Activated naive CD8-positive, alpha-beta T cell treated with anti-CD3 and anti-CD28 coated beads for 36 hours (primary cell): ENCODE data around the gene DHTKD1. TPM values are rescaled to one million over a fixed set of nuclear protein-coding genes. Genes with fewer than 3 reads are reported as not detected.

Experiments used
- DNase-seq: peaks from one replicate; pipeline ENCODE4 v3.0.0; 2021
- H3K27ac Mint-ChIP-seq: one replicate; pipeline ENCODE4 v1.8.0; 2022; ENCODE audit warnings: mild to moderate bottlenecking, moderate library complexity, mixed read lengths
- H3K27me3 Mint-ChIP-seq: one replicate; pipeline ENCODE4 v1.8.0; 2022; ENCODE audit warnings: mild to moderate bottlenecking, mixed read lengths
- H3K36me3 Mint-ChIP-seq: one replicate; pipeline ENCODE4 v1.8.0; 2021; ENCODE audit warnings: mild to moderate bottlenecking, mixed read lengths
- H3K4me1 Mint-ChIP-seq: one replicate; pipeline ENCODE4 v1.8.0; 2021; ENCODE audit warnings: mixed read lengths
- H3K4me3 Mint-ChIP-seq: one replicate; pipeline ENCODE4 v1.8.0; 2022; ENCODE audit warnings: mild to moderate bottlenecking, moderate library complexity, mixed read lengths
- H3K9me3 Mint-ChIP-seq: one replicate; pipeline ENCODE4 v1.8.0; 2022; ENCODE audit warnings: mixed read lengths
- total RNA-seq, 2 experiments: library from RNA; stranded (reverse); gene quantifications; one replicate each; pipeline ENCODE4 v1.2.3, GENCODE V29; 2021

DHTKD1 gene, protein sequence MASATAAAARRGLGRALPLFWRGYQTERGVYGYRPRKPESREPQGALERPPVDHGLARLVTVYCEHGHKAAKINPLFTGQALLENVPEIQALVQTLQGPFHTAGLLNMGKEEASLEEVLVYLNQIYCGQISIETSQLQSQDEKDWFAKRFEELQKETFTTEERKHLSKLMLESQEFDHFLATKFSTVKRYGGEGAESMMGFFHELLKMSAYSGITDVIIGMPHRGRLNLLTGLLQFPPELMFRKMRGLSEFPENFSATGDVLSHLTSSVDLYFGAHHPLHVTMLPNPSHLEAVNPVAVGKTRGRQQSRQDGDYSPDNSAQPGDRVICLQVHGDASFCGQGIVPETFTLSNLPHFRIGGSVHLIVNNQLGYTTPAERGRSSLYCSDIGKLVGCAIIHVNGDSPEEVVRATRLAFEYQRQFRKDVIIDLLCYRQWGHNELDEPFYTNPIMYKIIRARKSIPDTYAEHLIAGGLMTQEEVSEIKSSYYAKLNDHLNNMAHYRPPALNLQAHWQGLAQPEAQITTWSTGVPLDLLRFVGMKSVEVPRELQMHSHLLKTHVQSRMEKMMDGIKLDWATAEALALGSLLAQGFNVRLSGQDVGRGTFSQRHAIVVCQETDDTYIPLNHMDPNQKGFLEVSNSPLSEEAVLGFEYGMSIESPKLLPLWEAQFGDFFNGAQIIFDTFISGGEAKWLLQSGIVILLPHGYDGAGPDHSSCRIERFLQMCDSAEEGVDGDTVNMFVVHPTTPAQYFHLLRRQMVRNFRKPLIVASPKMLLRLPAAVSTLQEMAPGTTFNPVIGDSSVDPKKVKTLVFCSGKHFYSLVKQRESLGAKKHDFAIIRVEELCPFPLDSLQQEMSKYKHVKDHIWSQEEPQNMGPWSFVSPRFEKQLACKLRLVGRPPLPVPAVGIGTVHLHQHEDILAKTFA
- total RNA-seq, result 10 to 100 TPM; 10.4 TPM

DNA sequence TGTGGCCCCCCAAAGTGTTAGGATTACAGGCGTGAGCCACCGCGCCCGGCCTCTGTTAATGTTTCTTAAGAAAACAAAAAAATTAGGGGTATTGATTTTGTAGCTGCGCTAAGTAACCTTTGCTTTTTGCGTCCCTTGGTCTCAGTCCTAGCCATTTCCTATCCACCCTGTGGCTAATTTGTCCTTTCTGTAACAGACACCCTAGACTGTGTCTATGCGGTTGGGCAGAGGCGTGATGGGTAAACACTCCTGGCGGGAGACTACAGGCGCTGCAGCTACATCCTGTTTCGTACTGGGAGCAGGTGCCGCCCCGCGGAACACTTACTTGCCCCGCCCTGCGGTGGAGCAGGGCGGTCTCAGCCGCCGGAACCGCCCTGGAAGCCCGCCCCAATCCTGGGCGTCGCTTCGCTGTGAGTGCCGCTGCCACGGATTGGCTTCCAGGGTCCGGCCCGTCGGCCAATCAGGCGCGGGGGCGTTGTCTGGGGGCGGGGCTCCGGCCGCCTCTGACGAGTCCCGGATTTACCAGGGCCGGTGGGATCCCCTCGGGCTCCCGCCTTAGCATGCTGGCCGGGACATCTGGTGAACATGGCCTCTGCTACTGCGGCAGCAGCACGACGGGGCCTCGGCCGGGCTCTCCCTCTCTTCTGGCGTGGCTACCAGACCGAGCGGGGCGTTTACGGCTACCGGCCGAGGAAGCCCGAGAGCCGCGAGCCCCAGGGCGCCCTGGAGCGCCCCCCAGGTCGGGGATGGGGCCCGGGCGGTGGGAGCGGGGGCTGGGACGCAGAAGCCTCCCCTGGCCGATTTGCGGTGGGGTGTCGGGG is at the start of gene DHTKD1:
Gene DHTKD1, plus strand, starts transcription at position 506 of the 821 bp plus-strand sequence. Its CDS starts 80 bp downstream, at position 586.
- Mint-ChIP-seq H3K9me3 (no peaks in the 10 kb centered on the region), H3K4me3 (peak within 1 kb of the TSS; percentile 83), H3K36me3 (no peaks in the 10 kb centered on the region), H3K27ac (peak within 1 kb of the TSS; percentile 83), H3K27me3 (no peaks in the 10 kb centered on the region), H3K4me1 (peaks cover 7% of the 10 kb centered on the region)
- DNase-seq, result peak; percentile 100

DNA sequence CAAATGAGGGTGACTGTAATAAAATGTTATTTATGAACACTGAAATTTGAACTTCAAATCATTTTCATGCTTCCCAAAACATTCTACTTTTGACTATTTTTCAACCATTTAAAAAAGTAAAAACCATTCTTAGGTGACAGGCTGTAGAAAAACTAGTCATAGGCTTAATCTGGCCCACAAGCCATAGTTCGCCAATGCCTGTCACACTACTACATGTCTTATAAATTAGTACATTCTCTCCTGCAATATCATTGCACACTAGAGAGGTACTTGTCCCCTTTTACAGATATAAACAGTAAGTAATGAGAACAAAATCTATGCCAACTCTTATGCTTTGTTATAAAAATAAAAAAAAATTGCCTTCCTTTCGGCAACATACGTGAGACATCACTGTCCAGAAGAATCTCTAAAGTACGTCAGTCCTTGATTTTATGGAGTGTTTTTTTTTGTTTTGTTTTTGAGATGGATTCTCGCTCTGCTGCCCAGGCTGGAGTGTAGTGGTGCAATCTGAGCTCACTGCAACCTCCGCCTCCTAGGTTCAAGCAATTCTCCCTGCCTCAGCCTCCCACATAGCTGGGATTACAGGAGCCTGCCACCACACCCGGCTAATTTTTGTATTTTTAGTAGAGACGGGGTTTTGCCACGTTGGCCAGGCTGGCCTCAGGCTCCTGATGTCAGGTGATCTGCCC is 49.3 kb upstream of the DHTKD1 start:
- no peak overlapping the region for H3K4me3 Mint-ChIP-seq
- H3K9me3 Mint-ChIP-seq, result no peaks in the 10 kb centered on the region
- no peak overlapping the region for H3K27ac Mint-ChIP-seq
- no peaks in the 10 kb centered on the region for H3K27me3 Mint-ChIP-seq
- peaks cover 22% of the 10 kb centered on the region for H3K4me1 Mint-ChIP-seq
- no peak for DNase-seq
- H3K36me3 Mint-ChIP-seq, result peaks cover 6% of the 10 kb centered on the region

DNA sequence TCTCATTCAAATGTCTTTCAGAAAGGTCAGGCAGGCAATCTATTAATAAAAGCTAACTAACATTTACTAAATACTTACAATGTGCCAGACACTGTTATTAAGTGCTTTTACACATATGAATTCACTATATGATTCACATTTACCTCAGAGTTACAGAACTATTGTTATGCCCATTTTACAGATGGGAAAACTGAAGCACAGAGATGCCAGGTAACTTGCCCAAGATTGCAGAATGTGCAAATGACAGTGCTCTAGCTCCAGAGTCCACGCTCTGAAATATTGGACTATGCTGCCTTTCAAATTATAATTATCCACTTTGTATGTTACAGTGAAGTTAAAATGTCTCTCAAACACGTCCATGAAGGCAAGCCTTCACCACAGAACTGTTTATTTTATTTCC is 48.2 kb upstream of the DHTKD1 start:
- Mint-ChIP-seq H3K4me1 (peaks cover 22% of the 10 kb centered on the region), H3K27ac (no peak overlapping the region), H3K27me3 (no peaks in the 10 kb centered on the region), H3K4me3 (no peak overlapping the region), H3K36me3 (peaks cover 6% of the 10 kb centered on the region), H3K9me3 (no peaks in the 10 kb centered on the region)
- no peak for DNase-seq

DNA sequence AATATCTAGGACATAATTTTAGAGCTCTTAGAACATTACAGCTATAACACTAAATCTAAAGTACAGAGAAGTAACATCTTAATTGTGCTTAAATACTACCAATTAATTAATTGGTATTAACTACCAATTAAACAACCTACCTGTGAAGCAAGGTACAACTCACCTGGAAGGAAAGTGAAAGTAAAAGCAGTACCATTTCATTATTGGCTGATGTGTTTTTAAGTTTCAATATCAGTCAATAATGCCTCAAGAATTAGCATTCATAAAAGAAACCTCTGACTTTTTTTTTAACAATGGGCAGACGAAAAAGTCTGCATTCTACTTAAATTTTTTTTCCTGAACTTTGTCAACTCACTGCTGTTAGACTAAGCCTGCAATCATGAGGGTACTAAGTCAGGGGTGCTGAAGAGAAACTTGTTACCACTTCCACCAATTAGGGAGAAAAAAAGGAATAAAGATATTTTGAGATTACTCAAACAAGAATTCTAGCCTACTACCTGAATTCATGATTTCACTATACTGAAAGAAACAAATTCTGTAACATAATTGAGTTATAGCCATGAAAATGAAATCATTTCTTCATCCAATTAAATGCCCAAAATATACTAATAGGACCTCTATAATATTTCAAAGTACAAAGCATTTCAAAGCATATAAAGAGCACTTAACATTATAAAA is 46.0 kb upstream of the DHTKD1 start:
- Mint-ChIP-seq H3K4me3 (no peak overlapping the region), H3K36me3 (peaks cover 14% of the 10 kb centered on the region), H3K27ac (peak overlapping the region; percentile 63), H3K4me1 (peaks cover 26% of the 10 kb centered on the region), H3K9me3 (no peaks in the 10 kb centered on the region), H3K27me3 (no peaks in the 10 kb centered on the region)
- DNase-seq, result no peak

DNA sequence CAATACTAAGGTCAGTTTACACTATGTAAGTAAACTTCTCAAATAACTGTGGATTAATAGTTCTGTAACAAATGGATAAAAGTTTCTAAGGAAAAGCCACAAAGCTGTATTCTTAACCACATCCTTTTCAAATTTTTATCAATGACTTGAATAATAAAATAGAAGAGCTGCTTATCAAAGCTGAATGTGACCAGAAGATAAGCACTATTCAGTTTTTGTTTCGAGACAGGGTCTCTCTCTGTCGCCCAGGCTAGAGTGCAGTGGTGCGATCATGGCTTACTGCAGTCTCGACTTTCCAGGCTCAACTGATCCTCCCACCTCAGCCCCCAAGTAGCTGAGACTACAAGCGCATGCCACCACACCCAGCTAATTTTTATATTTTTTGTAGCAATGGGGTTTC is 43.2 kb upstream of the DHTKD1 start:
- Mint-ChIP-seq H3K36me3 (peaks cover 25% of the 10 kb centered on the region), H3K27me3 (no peaks in the 10 kb centered on the region), H3K27ac (no peak overlapping the region), H3K4me3 (no peak overlapping the region), H3K9me3 (no peaks in the 10 kb centered on the region), H3K4me1 (peaks cover 25% of the 10 kb centered on the region)
- DNase-seq, result no peak

DNA sequence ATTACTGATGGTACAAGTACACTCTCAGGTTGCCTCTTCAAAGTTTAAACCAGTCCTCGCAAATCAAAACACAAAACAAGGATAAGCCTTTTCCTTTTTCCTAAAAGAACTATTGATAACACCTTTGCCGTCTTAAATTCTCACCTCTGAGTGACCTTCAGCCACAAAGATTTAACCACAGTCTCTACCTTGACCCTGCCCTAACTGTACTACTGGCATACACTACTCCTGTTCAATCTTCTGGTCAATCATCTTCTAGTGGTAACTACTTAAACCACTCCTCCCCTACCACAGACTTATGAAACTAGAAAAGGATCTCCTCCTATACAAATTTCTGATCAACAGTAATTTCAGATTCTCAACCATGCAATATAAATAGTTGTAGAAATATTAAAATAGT is 41.2 kb upstream of the DHTKD1 start:
- peaks cover 33% of the 10 kb centered on the region for H3K36me3 Mint-ChIP-seq
- no peak for DNase-seq
- no peak overlapping the region for H3K4me3 Mint-ChIP-seq
- no peak overlapping the region for H3K27ac Mint-ChIP-seq
- no peaks in the 10 kb centered on the region for H3K9me3 Mint-ChIP-seq
- H3K27me3 Mint-ChIP-seq, result no peaks in the 10 kb centered on the region
- H3K4me1 Mint-ChIP-seq, result peaks cover 24% of the 10 kb centered on the region

DNA sequence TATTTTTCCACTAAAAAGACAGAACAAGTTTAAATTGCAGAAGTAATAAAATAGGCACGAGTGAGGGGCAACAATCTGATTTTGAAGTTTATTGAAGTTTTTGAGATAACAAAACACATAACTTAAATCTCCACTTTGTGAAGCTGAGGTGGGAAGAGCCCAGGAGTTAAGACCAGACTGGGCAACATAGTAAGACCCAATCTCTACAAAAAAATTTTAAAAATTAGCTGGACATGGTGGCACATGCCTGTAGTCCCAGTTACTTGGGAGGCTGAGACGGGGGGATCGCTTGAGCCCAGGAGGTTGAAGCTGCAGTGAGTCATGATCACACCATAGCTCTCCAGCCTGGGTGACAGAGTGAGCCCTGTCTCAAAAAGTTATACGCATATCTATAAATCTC is 37.4 kb upstream of the DHTKD1 start:
- Mint-ChIP-seq H3K27ac (no peak overlapping the region), H3K27me3 (no peaks in the 10 kb centered on the region), H3K9me3 (no peaks in the 10 kb centered on the region), H3K4me3 (no peak overlapping the region), H3K4me1 (peaks cover 11% of the 10 kb centered on the region), H3K36me3 (peaks cover 40% of the 10 kb centered on the region)
- DNase-seq, result no peak

DNA sequence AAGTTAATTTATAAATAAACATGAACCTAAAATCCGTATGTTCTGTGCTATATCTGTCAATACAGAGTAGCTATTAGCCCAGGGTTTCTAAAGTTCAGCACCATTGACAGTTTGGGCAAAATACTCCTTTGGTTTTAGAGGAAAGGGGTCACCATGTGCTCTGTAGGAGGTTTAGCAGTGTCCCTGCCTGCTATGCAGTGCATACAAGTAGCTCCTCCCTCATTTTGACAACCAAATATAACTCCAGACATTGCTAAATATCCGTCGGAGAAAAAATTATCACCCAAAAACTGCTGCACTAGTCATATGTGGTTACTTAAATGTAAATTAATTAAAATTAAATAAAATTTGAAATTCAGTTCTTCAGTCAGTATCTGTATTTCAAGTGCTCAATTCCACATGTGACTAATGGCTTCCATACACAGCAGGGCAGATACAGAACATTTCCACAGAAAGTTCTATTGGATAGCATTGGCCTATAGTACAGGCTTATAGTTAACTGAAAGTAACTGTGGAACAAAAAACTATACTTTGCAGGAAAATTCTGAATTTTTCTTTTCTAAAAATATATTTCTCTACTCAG is 32.6 kb upstream of the DHTKD1 start:
- no peak overlapping the region for H3K4me3 Mint-ChIP-seq
- DNase-seq, result no peak
- peaks cover 20% of the 10 kb centered on the region for H3K4me1 Mint-ChIP-seq
- H3K27me3 Mint-ChIP-seq, result no peaks in the 10 kb centered on the region
- H3K27ac Mint-ChIP-seq, result no peak overlapping the region
- H3K36me3 Mint-ChIP-seq, result peaks cover 37% of the 10 kb centered on the region
- no peaks in the 10 kb centered on the region for H3K9me3 Mint-ChIP-seq

DNA sequence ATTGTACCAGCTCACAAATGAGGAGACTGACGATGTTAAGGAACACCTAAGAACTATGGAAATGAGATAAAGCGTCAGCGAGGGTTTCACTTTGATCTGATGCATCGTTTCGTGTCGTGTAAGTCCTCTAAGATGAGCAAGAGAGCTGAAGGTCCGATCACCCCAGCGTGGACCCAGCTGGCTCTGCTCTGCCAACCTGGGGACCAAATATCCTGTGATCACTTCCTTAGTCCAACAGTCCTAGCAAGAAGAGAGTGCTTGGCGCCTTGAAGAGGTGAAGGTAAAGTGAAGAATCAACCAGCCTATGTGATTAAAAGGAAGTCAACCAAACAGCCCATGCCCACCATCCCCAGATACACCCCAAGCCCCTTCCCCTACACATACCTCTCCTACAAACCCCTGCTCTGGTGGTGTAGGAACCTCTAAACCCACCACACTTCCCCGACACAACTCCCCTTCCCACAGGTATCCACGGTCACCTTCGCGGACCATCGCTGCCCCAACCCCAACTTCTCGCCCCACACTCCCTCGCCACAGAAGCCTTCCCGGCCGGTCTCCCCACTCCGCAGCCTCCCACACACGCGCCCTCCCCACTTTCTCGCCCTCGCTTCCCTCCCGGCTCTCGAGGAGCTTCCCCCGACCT is 26.9 kb upstream of the DHTKD1 start:
- Mint-ChIP-seq H3K9me3 (no peaks in the 10 kb centered on the region), H3K4me3 (peak overlapping the region; percentile 99), H3K27me3 (no peaks in the 10 kb centered on the region), H3K36me3 (peaks cover 22% of the 10 kb centered on the region), H3K27ac (peak overlapping the region; percentile 100), H3K4me1 (peaks cover 29% of the 10 kb centered on the region)
- peak; percentile 35 for DNase-seq

DNA sequence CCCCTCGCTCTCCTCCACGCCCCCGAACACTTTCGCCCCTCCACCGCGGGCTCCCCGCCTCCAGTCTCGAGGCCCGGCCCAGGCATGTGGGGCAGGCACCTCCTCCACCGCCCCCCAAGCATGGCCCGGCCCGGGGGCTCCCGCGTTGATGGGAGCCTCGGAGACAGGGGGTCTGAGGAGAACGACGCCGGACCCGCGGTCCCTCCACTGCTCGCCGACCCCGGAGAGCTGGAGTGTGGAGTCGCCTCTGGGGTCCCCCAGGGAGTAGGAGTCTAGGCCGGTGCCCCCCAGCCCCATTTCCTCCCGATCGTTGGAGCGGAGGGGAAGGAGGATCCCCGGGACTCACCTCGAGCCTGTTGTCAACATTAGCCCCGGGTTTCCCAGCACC is 26.4 kb upstream of the DHTKD1 start:
- Mint-ChIP-seq H3K4me3 (peak overlapping the region; percentile 99), H3K27me3 (no peaks in the 10 kb centered on the region), H3K27ac (peak overlapping the region; percentile 100), H3K9me3 (no peaks in the 10 kb centered on the region), H3K4me1 (peaks cover 29% of the 10 kb centered on the region), H3K36me3 (peaks cover 22% of the 10 kb centered on the region)
- peak; percentile 73 for DNase-seq

DNA sequence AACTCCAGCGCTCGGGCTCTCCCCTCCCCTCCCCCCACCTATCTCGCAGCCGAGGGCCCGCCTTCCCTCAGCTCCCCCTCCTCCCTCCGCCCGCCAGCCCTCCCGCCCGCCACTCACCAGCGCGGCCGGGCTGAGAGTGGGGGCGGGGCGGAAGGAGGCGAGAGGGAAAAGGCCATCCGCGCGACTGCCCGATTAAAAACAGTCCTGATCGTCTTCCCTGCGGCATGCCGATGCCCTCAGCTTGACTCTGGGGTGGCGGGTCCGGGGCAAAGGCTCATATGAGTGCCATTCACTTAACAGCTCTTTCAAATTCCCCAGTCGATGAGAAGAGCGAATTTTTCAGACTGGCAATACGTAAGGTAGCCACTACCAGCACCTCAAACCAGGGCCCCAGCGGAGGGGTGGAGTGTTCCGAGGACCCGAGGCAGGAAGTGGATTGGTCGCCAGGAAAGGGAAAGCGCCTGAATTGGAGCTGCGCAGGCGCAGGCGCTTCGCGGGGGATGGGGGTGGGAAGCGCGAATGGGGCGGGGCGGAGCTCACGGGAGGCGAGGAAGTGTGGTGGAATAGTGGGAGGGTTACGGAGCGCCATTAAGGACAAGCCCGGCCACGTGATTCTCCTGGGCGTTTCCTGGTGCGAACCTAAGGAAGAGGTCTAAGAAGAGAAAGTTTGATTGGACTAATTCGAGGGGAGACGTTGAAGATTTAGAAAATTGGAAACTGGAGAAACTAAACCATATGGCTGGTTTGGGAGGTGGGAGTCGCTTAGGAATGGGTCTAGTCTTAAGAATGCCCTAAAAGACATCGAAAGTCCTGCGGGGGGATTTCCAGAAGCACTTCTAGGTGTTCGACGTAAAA is 25.7 kb upstream of the DHTKD1 start, which contains the start of gene UPF2:
Gene UPF2, minus strand, starts transcription at position 13 of the 855 bp plus-strand sequence. CDS start 7,386 bp downstream, outside the sequence.
- peak within 1 kb of the TSS; percentile 100 for H3K27ac Mint-ChIP-seq
- no peaks in the 10 kb centered on the region for H3K27me3 Mint-ChIP-seq
- H3K4me3 Mint-ChIP-seq, result peak within 1 kb of the TSS; percentile 99
- H3K36me3 Mint-ChIP-seq, result peaks cover 22% of the 10 kb centered on the region
- peaks cover 27% of the 10 kb centered on the region for H3K4me1 Mint-ChIP-seq
- DNase-seq, result peak; percentile 97
- no peaks in the 10 kb centered on the region for H3K9me3 Mint-ChIP-seq

DNA sequence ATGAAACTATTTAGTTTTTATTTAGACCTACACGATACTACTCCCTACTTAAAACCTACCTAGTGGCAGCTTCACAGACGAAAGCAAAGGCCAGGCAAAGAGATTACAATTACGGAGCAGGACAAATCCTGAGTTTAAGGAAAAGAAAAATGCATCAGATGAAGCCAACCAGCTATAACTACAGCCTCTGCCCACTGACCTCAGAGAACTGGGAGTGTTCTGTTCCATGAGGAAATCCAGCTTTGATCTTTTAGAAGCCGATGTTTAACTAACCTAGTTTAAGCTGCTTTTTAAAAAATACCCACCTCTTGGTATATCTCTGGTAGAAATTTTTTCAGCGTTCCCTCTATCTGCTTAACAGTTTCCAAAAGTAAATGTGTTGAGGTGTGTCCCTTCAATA is 23.2 kb upstream of the DHTKD1 start:
- peaks cover 17% of the 10 kb centered on the region for H3K4me1 Mint-ChIP-seq
- peaks cover 7% of the 10 kb centered on the region for H3K36me3 Mint-ChIP-seq
- no peak overlapping the region for H3K4me3 Mint-ChIP-seq
- no peak for DNase-seq
- H3K27me3 Mint-ChIP-seq, result no peaks in the 10 kb centered on the region
- H3K27ac Mint-ChIP-seq, result no peak overlapping the region
- no peaks in the 10 kb centered on the region for H3K9me3 Mint-ChIP-seq
